Right lobe of liver (tissue), 6 donors: ENCODE data around the gene RBM26. TPM values are rescaled to one million over a fixed set of nuclear protein-coding genes. Genes with fewer than 3 reads are reported as not detected.

ENCODE experiments used
- ATAC-seq, 4 donors: fragments of 200-7000 bp; cut with Tn5 transposase; one replicate each; pipeline ENCODE4 v1.9.1; 2020; ENCODE audit warnings: mild to moderate bottlenecking in 4 of 4, moderate library complexity in 4 of 4
- DNase-seq, 3 donors: peaks; one replicate each; pipeline ENCODE4 v3.0.0-alpha.2; 2020
- H3K27ac ChIP-seq, 3 donors: fragments of 200-600 bp; one replicate each; pipeline ENCODE4 v1.8.0; 2022
- H3K27me3 ChIP-seq, 2 donors: fragments of 200-600 bp; one replicate each; pipeline ENCODE4 v1.8.0; 2022
- H3K36me3 ChIP-seq, 4 donors: fragments of 200-600 bp; sonication (generic) in 1 of 4; one replicate each; pipeline versions ENCODE4 v1.5.1 to v1.8.0; 2017 to 2022; ENCODE audit warnings: control low read depth in 1 of 4
- H3K4me1 ChIP-seq, 4 donors: fragments of 200-600 bp; sonication (generic) in 1 of 4; one replicate each; pipeline versions ENCODE4 v1.5.1 to v1.8.0; 2017 to 2022; ENCODE audit warnings: control low read depth in 1 of 4
- H3K4me3 ChIP-seq, 3 donors: fragments of 200-600 bp; one replicate each; pipeline ENCODE4 v1.8.0; 2022
- H3K9me3 ChIP-seq, 4 donors: fragments of 200-600 bp; sonication (generic) in 1 of 4; one replicate each; pipeline versions ENCODE4 v1.5.1 to v1.8.0; 2017 to 2022; ENCODE audit warnings: control low read depth in 1 of 4
- CTCF ChIP-seq, 4 donors: fragments of 200-600 bp in 3 of 4; fragments of 450-650 bp in 1 of 4; IDR thresholded peaks; one replicate each; pipeline versions ENCODE4 v1.5.1 to v1.8.0; 2016 to 2022; ENCODE audit warnings: antibody characterized with exemption in 4 of 4, mild to moderate bottlenecking in 2 of 4
- POLR2A ChIP-seq: fragments of 450-650 bp; IDR thresholded peaks from one replicate; pipeline ENCODE4 v1.6.1; 2017; ENCODE audit warnings: antibody characterized with exemption, mild to moderate bottlenecking
- WGBS: methylation state at CpG from one replicate; pipeline ENCODE4 v1.1.6; 2018; ENCODE audit warnings: low coverage, low lambda C conversion rate; ENCODE audit not compliant: insufficient coverage; ENCODE audit errors: missing lambda C conversion rate; 5-methylcytosine and 5-hydroxymethylcytosine counted together
- intact Hi-C, 2 donors: fragments of 100-400 bp; cut with DNase I; formaldehyde crosslinking; loops; one replicate each; pipeline versions ENCODE4 v1.11.2 to v1.14.1; 2022
- total RNA-seq, 6 experiments: library from RNA; depleted of rRNA in 2 of 6; stranded (reverse); fragments of >200 nt in 2 of 6; fragmentation: NEBNext Ultra II Directional in 3 of 6; extraction: Animal tissue kit (Norgen Biotek cat#: 25700) in 3 of 6; gene quantifications; one replicate each; pipeline versions ENCODE4 v1.1.0 to v1.2.4, GENCODE V29; 2016 to 2023
- donor health status: DM: no; HTN: yes; CAD: no.
- donor health status: DM: no; HTN: no; CAD: no.
- donor health status: DM: no; HTN: no; CAD: no.
- donor health status: DM: no; HTN: yes; CAD: no.
- donor health status: DM: no; HTN: yes; CAD: no.

RBM26 gene
- total RNA-seq, 6 experiments from 2014 or later: 12.9 to 16.7 (median 15.1) TPM

GRCh38 chr13:79361299-79361698 lies 44.8 kb downstream of the RBM26 start:
- H3K27ac ChIP-seq: no peak overlapping the region
- no peak overlapping the region for H3K4me3 ChIP-seq
- H3K36me3 ChIP-seq: peaks cover 0 to 57% (median 14%) of the 10 kb centered on the region in 4 donors
- ATAC-seq (no peak), DNase-seq (no peak)
- no peaks in the 10 kb centered on the region for H3K27me3 ChIP-seq
- TF ChIP-seq POLR2A: no peak
- TF ChIP-seq CTCF (IDR thresholded peaks at IDR 0.05): no peak
- intact Hi-C loops: no loop called here
- no peaks in the 10 kb centered on the region for H3K9me3 ChIP-seq
- 95% methylated on average over 2 of the region's 3 CpGs for WGBS
- H3K4me1 ChIP-seq: no peaks in the 10 kb centered on the region

- WGBS: 72% methylated on average over 1 of the region's 1 CpG
- Histone ChIP-seq H3K27me3 (no peaks in the 10 kb centered on the region), H3K36me3 (peaks cover 0 to 52% (median 9%) of the 10 kb centered on the region in 4 donors)
Observed at GRCh38 chr13:79360095-79360494, 46.0 kb downstream of the RBM26 start.

GRCh38 chr13:79359064-79359463 lies 47.0 kb downstream of the RBM26 start:
- intact Hi-C loops: no loop called here
- Histone ChIP-seq H3K9me3 (no peaks in the 10 kb centered on the region), H3K27ac (no peak overlapping the region), H3K4me3 (no peak overlapping the region), H3K27me3 (no peaks in the 10 kb centered on the region), H3K4me1 (no peaks in the 10 kb centered on the region), H3K36me3 (peaks cover 0 to 52% (median 13%) of the 10 kb centered on the region in 4 donors)
- no peak for DNase-seq
- ATAC-seq: no peak
- no peak for TF ChIP-seq CTCF (IDR thresholded peaks at IDR 0.05)
- TF ChIP-seq POLR2A: no peak

More at GRCh38 chr13:79360095-79360494, 46.0 kb downstream of the RBM26 start:
- Histone ChIP-seq H3K27ac (no peak overlapping the region), H3K9me3 (no peaks in the 10 kb centered on the region), H3K4me3 (no peak overlapping the region), H3K4me1 (no peaks in the 10 kb centered on the region)
- intact Hi-C loops: no loop called here
- no peak for TF ChIP-seq CTCF (IDR thresholded peaks at IDR 0.05)
- TF ChIP-seq POLR2A: no peak
- no peak for DNase-seq
- no peak for ATAC-seq

- ATAC-seq (no peak), DNase-seq (no peak)
- Histone ChIP-seq H3K9me3 (no peaks in the 10 kb centered on the region), H3K27ac (no peak overlapping the region), H3K4me1 (no peaks in the 10 kb centered on the region), H3K27me3 (no peaks in the 10 kb centered on the region), H3K36me3 (peaks cover 0 to 51% (median 19%) of the 10 kb centered on the region in 4 donors), H3K4me3 (no peak overlapping the region)
- 100% methylated on average over 3 of the region's 3 CpGs for WGBS
- intact Hi-C loops: no loop called here
- no peak for TF ChIP-seq POLR2A
Observed at GRCh38 chr13:79354285-79354684, 51.8 kb downstream of the RBM26 start.

- WGBS: 41% methylated on average over 2 of the region's 2 CpGs
- Histone ChIP-seq H3K4me3 (no peak overlapping the region), H3K36me3 (peaks cover 0 to 45% (median 17%) of the 10 kb centered on the region in 4 donors), H3K27me3 (no peaks in the 10 kb centered on the region), H3K9me3 (no peaks in the 10 kb centered on the region), H3K27ac (no peak overlapping the region), H3K4me1 (no peaks in the 10 kb centered on the region)
- intact Hi-C loops: no loop called here
- TF ChIP-seq CTCF (IDR thresholded peaks at IDR 0.05): no peak
- no peak for TF ChIP-seq POLR2A
- no peak for ATAC-seq
- no peak for DNase-seq
Observed at GRCh38 chr13:79353693-79354092, 52.4 kb downstream of the RBM26 start.
